Endometrium (tissue), 2 donors: ENCODE data around the gene RUNX2.

ENCODE experiments used
- FAIRE-seq: peaks from 2 replicates; lab custom pipeline; 2012; peaks lifted over from hg19 to GRCh38; lab: Jason Lieb, UNC
- donor health status: control.
- donor health status: control.

RUNX2 gene

DNA sequence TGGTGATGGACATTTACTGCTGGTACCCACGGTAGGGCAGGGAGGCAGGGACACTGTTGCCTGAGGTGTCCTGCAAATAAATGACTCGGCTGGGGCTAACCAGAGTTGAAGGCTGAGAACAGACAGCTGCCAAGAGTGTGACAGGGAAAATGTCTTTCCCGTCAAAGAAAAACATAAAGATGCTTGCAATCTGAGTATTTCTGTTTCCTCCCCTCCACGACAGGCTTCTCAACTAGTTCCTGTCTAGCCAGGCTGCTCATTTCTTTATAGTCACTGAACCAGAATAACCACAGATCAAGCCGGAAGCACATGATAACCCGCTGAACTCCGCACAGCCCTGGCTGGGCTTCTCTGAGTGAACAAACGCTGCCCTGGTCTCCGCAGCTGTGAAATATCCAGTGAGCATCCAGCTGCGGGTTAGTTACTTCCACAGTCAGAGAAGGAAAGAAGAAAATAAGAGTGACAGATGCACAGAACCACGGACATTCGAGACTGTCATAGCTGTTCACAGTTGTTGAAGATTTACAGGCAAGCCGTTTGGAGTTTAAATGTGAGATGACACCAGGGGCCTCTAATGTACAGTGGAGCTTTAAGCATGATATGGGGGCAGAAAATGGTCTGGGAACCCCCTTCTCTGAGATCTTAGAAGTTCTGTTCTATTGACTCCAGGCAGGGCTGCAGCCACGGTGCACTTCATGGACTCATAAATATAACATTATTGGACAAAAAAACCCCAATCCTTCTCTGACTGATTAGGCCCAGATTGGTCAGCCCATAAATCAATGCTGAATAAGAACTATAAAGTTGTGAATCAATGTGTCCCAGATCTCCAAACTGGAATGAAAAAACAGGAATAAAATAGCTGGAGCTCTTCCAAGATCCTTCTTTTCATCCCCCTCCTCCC is 349.5 kb downstream of the RUNX2 start:
- FAIRE-seq, result no peak

DNA sequence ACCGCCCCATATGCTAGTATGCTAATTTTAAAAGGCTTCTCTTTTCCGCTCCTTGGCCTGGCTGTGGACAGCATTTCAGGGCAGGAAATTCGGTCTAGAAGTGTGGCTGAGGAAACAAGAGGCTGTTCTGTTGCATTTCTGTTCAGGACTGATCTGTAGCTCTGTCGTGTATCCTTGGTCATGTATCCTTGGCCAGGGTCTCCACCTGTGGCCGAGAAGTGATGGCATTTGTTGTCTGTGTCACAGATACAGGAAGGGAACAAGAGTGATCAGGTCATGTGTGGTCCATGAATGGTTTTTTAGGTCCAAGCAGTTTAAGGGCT is 350.1 kb downstream of the RUNX2 start:
- FAIRE-seq, result no peak

DNA sequence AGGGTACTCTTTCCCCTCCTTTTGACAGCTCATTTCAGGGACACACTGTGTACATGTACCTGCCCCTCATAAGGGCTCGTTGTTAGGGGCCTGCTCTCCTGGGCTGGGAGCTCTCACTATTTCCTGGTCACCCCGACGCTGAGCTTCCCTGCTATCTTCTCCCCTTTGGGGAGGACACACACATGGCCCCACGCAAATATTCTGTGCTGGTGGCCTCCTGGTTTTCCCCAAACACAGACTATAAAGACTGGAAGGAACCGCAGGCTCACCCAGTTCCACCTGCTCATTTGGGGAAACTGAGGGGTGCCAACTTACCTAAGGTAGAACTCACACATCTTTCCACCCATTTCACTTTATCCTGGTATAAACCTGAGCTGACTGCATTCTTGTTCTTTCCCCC is 351.0 kb downstream of the RUNX2 start:
- FAIRE-seq, result no peak

DNA sequence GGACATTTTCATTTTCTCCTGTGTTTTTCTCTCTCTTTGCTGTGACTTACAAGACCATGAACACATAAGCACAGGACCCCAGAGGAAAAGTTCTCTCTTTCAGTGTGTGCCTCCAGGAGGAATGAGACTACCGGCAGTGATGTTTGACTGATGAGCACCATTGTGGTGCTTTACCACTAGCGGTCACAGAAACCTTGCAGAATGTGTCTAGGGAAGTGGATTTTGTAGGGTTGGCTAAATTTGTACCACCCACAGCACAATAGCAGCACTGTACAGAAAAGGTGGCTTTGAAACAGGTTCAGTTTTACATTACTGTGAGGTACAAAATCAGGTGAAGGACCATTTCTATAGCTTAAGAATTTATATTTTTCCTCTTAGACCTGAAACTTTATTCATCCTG is 351.5 kb downstream of the RUNX2 start:
- no peak for FAIRE-seq

DNA sequence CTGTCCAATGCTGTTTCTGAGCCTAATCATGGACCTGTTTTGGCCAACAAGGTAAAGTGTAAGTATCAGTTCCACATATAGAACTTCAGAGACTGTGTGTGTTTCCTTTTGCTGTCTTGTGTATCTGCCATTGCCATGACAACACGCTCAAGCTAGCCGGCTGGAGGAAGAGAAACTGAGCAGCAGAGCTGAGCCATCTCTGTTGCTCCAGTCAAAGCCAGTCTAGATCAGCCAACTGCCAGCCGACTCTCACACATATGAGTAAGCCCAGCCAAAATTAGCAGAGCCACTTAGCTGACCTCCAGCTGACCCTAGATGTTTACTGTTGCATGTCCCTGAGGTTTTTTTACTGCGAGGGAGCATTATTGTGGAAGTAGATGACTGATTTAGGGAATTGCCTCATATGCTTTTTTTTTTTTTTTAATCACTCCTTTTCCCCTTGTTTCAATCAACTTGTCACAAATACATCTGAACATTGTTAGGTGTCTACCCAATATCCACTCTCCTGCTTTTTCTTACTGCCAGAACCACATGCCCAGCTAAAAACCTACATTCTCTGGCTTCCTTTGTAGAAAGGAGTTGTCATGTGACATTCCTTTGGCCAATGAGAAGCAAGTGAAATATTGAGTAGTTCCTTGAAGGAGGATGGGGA is 353.9 kb downstream of the RUNX2 start:
- no peak for FAIRE-seq

DNA sequence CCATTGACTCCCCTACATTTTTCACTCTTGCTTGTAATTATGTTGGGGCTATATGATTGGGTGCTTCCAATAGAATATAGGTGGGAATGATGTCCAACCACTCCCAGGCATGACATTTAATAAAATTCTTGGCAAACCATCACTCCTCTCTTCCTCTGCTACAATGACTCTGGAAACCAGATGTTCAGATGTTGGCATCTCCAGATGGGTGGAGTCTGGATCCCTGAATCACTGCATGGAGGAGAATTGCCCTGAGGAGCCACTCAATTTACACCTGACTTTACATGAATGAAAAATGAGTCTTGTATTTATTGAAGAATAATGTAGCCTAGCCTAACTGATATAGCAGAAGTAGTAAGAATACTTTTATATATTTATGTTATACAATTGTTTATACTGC is 356.3 kb downstream of the RUNX2 start:
- FAIRE-seq, result no peak

DNA sequence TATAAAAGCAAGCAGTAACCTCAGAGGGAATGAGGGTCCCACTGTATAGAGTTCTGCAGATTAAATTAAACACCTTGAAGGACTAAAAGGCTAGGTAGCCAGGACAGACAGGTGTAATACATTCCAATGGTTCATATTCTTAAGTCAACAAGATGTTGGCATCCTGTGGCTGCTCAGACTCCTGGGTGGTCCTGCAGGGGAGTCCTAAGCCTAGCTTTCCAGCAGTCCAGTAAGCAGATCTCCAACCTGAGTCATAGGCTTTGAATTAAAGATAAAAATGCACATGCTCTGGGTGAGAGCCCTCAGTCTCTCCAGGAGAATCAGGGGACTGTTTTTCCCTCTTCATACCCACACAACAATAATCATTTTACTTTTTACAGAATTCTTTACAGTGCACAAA is 356.9 kb downstream of the RUNX2 start:
- no peak for FAIRE-seq

DNA sequence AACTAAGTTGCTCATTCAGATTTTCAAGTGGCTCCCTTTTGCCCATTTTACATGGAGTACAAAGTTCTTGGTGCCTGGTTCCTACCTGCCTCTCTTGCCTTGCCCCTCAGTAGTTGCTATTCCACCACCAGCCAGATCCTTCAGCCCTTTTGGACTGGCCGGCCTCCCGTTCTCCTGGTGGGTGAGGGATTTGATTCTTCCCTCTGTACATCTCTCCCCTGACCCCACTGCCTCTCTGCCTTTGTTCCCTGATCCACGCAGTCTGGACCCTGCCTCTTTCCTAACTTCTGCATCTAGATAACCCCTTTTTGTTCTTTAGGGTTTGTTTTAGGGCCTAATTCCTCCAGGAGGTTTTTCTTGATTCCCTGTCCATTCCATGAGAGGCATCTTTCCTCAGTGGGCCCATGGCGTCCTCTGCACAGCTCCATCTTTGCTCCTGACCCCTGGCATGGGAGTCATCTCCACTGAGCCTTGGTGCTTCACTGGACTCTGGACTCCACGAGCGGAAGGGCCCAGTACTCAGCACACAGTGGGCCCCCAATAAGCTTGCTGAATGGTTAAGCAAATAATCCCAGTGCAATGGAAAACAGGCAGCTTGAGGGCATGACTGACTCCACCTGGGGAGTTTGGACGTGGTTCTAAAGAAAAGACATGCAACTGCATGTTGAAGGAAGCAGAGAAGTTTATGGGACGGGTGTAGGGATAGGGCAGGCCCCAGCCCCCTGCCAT is 358.9 kb downstream of the RUNX2 start:
- no peak for FAIRE-seq

DNA sequence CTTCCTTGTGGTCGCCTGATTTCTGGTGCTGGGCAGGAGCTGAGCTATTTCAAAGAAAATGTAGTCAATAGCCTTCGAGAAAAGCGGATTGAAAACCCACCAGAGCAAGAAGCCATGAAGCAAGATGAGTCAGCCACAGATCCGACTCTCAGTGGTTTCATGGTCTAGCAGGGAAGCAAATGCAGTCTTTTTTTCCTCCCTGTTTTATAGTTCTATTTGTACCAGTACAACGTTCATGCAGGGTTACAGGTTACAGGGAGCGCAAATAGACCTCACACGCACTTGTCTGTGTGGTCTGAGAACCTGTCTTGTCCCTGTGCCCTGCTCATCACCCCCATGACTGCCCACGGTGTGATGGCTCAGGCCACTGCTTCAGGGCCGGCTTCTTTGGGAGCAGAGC is 359.4 kb downstream of the RUNX2 start:
- FAIRE-seq, result no peak

DNA sequence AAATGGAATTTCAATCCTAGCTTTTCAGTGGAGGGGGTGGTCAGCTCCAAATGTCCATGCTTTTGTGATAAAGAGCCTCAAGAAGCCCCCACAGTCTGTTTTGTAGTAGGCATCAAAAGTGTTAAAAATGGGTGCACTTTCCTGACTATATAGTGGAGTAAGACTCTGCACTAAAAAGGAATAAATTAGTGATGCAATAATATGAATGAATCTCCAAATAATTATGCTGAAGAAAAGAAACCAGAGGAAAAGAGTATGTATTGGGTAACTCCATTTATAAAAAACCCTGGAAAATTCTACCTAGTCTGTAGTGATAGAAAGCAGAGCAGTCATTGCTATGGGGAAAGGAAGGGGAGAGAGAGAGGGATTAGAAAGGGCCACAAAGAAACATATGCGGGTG is 360.1 kb downstream of the RUNX2 start:
- no peak for FAIRE-seq

DNA sequence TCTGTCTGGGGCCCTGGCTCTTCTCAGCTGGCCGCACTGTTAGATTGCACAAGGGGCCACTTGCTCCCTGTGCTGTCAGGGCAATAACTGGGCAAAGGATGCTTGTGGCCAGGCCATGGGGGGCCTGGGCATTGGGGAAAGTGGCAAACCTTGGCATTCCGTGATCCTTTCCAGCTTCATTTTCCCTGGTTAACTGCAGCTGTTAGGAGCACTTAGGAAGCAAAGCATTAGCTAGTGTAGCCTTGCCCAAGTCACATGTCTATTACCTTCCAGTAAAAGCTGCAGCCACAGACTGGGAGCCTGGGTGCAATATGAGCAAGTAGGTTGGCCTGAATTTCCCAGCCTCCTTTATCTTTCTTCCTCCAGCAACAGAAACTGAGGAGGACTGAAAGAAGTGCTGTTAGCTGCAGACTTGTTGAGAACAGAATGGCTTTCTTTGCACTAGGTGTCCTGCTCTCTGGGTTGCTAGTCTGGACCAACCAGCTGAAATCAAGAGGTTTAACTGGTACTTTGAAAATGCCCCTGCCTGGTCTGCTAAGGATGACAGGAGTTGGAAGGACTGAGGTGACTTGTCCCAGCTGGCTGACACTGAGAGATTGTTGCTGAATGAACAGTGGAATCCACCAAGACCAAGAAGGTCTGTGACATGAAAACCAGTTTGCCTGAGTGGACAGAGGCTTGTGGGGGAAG is 361.9 kb downstream of the RUNX2 start:
- FAIRE-seq, result no peak

DNA sequence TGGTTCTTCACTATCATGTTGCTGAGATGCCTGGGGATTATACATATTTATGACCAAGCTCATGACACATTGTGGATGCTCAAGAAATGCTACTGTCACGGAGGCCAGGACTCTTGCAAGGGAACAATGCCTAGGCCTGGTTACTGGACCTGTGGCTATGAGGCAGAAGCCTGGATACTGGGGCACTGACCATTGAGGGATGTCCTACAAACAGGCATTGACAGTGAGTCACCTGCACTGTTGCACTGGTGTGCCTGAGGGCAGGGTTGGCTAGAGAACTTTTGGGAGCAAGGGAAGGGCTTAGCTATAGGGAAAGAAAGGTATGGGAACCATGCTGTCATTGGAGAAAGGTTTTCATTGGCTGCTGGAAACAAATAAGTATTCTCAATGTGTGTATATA is 362.7 kb downstream of the RUNX2 start:
- no peak for FAIRE-seq

DNA sequence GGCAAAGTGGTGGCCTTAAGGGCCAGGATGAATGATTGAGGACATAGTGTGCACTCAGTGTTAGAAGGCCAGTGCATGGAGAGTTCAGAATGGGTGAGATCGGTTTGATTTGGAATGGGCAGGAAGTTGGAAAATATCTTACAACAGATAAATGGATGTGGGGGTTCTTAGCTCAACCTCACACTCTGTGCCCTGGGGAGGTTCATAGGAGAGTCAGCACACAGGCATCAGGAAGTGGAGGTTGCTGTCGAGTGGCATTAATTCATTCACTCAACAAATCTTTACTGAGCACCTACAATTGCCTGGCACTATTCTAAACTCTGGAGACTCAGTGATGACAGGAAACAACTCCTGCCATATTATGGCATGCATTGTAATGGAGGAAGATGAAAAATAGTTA is 363.3 kb downstream of the RUNX2 start:
- no peak for FAIRE-seq

DNA sequence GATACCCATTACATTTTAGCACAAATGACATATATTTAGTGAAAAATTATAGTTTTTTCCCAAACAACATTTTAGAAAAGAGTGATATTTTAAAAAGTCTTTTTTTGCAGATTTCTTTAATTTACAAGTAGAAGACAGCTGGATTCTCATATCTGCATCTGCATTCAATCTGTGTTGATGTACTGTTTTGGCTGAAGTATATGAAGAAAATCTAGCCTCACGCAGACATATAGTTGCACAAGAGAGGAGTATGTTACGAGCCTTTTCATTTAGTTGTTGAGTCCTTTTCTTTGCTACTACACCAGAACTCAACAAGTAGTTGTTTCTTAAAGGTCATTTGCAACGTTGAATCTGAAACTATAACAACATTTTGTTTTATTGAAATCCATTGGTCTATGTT is 363.9 kb downstream of the RUNX2 start:
- no peak for FAIRE-seq

DNA sequence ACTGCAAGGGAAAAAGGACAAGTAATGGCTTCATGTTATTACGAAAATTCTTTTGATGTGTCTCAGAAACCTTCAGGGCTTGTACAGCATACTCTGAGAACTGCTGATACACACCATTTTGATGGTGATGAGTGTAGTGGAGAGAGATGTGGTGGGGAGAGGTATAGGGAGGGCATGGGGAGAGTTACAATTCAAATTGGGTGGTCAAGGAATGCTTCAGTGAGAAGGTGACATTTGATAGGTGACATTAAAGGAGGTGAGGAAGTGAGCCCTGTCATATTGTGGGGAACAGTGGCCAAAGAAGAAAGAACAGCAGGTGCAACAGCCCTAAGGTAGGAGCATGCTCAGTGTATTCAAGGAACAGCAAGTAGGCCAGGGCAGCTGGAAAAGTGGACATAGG is 368.6 kb downstream of the RUNX2 start:
- no peak for FAIRE-seq

DNA sequence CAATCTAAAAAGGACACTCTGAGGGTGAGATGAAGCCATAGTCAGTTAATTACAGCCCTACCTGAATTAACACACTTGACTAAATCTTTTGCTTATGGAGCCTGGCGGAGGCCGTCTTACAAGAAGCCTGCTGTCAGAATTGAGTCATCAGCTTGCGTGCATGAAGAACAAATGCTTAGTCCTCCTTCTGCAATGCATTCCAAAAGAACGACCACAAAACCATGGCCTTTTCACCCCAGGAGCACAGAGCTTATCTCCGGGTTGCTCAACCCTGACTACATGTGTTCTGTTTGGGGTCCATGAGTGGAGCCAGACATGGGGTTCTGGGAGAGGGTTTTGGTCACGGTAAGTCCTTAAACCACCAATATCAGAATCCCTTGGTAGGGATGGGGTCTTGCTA is 369.5 kb downstream of the RUNX2 start:
- no peak for FAIRE-seq

DNA sequence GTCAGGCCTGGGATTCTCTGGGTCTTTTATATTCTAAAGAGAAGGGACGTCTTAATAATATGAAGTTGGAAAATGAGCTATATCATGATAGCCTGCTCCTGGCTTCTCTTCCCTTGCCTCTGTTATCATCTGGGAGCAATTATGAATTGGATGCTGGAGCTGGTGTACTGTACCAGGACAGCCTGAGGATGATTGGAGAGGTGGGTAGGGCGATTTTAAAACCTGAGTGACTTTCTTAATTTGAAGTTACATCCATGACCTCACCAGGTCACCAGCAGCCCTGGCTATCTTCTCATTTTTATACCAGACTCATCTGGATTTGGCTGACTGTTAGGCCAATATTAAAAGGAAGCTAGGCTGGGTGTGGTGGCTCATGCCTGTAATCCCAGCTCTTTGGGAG is 369.9 kb downstream of the RUNX2 start:
- no peak for FAIRE-seq

DNA sequence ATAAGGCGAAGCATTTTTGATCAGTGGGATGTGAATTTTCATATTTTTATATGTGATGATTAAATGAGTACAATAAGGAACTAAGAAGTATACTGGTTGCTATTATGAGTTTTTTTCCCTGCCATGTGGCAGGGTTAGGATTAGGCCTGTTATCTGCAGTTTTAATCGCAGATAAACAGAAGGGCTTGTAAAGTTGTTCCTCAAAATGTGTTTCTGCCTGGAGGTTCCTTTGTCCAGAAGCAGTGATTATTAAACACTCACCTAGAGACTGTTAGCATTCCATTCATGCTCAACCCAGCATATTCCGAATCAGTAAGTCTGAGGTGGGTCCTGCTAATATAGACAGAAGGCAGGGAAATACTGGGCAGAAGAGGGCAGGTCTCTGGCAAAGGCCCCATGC is 371.5 kb downstream of the RUNX2 start:
- no peak for FAIRE-seq

DNA sequence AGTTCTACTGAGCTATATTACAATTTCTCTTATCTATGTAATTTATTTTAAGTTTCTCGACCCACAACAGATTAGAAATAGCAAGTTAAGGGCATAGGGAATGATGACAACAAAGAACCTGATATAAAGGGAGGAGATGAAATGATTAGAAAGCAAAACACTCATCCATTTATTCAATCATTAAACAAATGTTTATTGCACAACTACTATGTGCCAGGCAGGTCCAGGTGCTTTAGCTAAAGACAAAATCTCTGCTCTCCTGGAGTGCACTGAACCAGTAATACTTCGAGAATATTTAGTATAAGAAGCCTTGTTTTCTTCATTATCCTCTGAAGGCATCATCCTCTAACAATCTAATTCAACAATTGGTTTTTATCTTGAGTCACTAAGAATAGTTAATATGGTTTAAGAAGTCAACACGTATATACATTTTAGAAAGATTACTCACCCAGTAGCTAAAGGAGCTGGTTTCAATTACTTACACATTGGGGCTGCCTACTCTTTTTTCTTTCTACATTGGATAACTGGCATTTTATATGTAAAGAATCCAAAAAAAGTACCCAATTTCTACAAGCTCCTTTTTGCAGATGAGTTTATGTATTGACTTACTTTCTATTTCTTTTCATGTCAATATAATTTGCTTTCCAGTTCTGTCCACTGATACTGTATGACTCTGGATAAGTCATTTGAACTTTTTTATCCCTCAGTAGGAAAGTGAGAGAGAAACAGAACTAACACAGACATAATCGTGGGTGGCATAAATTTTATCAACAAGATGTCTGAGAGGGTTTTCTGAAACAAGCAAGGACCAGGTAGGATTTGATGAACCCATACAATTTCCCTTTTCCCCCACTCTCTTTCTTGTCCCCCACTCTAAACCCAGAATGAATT is 375.0 kb downstream of the RUNX2 start:
- no peak for FAIRE-seq

DNA sequence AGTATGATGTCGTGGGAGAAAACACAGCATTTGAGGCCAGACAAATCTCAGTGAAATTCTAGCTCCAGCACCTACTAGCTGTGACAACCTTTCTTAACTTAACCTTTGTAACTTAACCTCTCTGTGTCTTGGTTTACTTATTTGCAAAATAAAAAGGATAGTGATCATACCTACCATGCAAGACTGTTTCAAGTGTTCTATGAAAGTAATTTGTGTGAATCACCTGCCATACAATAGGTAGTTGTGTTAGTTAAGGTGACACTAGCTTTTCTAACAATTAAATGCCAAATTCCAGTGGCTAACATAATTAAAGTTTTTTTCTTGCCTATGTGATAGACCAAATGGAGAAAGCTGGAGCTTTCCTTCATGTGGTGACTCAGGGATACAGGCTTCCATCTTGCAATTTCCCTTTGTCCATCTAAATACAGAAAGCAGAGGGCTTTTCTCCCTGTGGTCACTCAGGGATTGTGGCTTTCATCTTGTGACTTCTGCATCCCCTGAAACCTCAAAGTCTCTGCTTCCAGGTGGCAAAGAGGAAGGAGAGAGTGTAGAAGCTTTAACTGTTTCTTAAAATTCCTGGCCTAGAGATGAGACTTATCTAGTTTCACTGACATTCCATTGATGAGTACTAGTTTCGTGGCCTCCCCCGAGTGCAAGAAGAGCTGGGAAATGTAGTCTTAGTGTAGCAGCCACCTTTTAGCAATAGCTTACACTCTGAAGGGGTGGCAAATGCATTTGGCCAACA is 376.1 kb downstream of the RUNX2 start:
- no peak for FAIRE-seq
